Activated T-cell treated with anti-CD3 and anti-CD28 coated beads, Interleukin-2, amount 50 U/mL, for 72 hours (primary cell): ENCODE measurements around the gene KCNH2. TPM values are rescaled to one million over a fixed set of nuclear protein-coding genes. Genes with fewer than 3 reads are reported as not detected.

Experiments
- ATAC-seq, 2 donors: fragments of 150-1000 bp; cut with Tn5 transposase; replicated peaks in 1 of 2; 2 replicates each; pipeline ENCODE4 v1.10.0; 2021; ENCODE audit warnings: moderate library complexity in 2 of 2, mild to moderate bottlenecking in 1 of 2
- DNase-seq, 2 donors: peaks; one replicate each; pipeline ENCODE4 v3.0.0; 2021 to 2022; ENCODE audit warnings: mixed read lengths in 1 of 2
- H3K27ac Mint-ChIP-seq: one replicate; pipeline ENCODE4 v1.8.0; 2022; ENCODE audit warnings: mild to moderate bottlenecking, moderate library complexity, mixed read lengths
- H3K27me3 Mint-ChIP-seq: one replicate; pipeline ENCODE4 v1.8.0; 2022; ENCODE audit warnings: low read depth, mixed read lengths
- H3K36me3 Mint-ChIP-seq, 2 donors: one replicate each; pipeline ENCODE4 v1.8.0; 2022; ENCODE audit warnings: mixed read lengths in 2 of 2, mild to moderate bottlenecking in 1 of 2; ENCODE audit not compliant: insufficient read depth in 2 of 2
- H3K4me1 Mint-ChIP-seq: one replicate; pipeline ENCODE4 v1.8.0; 2022; ENCODE audit warnings: low read depth, mixed read lengths
- H3K4me3 Mint-ChIP-seq, 2 donors: one replicate each; pipeline ENCODE4 v1.8.0; 2022; ENCODE audit warnings: mild to moderate bottlenecking in 2 of 2, mixed read lengths in 2 of 2, moderate library complexity in 2 of 2
- H3K9me3 Mint-ChIP-seq, 2 donors: one replicate each; pipeline ENCODE4 v1.8.0; 2022; ENCODE audit warnings: mixed read lengths in 2 of 2
- total RNA-seq, 2 donors: library from RNA; stranded (reverse); gene quantifications; one replicate each; pipeline ENCODE4 v1.2.3, GENCODE V29; 2022

KCNH2 gene
- total RNA-seq, 2 donors from 2014 or later = 0.72 to 0.77 TPM

- H3K27me3 Mint-ChIP-seq = peaks cover 1% of the 10 kb centered on the region
- DNase-seq (no peak), ATAC-seq (no peak)
- no peaks in the 10 kb centered on the region for H3K9me3 Mint-ChIP-seq
- H3K27ac Mint-ChIP-seq = no peak overlapping the region
- no peaks in the 10 kb centered on the region for H3K36me3 Mint-ChIP-seq
- no peak overlapping the region for H3K4me3 Mint-ChIP-seq
- H3K4me1 Mint-ChIP-seq = peaks cover 4% of the 10 kb centered on the region
Measured at GRCh38 chr7:150963707-150964559, 14.2 kb downstream of the KCNH2 start.

GRCh38 chr7:150962553-150963399 is 15.3 kb downstream of the KCNH2 start:
- H3K9me3 Mint-ChIP-seq = no peaks in the 10 kb centered on the region
- DNase-seq (peak; percentile 63 to 64), ATAC-seq (peak; percentile 86 to 96)
- no peak overlapping the region for H3K27ac Mint-ChIP-seq
- H3K36me3 Mint-ChIP-seq = no peaks in the 10 kb centered on the region
- H3K27me3 Mint-ChIP-seq = peaks cover 7% of the 10 kb centered on the region
- peak overlapping the region in 1 of 2 donors; percentile 52 for H3K4me3 Mint-ChIP-seq
- peaks cover 8% of the 10 kb centered on the region for H3K4me1 Mint-ChIP-seq

GRCh38 chr7:150962290-150962552 is 15.9 kb downstream of the KCNH2 start:
- H3K9me3 Mint-ChIP-seq = no peaks in the 10 kb centered on the region
- ATAC-seq = no peak
- H3K27ac Mint-ChIP-seq = no peak overlapping the region
- peaks cover 8% of the 10 kb centered on the region for H3K4me1 Mint-ChIP-seq
- peaks cover 11% of the 10 kb centered on the region for H3K27me3 Mint-ChIP-seq
- no peak overlapping the region for H3K4me3 Mint-ChIP-seq
- H3K36me3 Mint-ChIP-seq = no peaks in the 10 kb centered on the region
- DNase-seq = no peak

GRCh38 chr7:150961510-150962289 is 16.4 kb downstream of the KCNH2 start:
- Mint-ChIP-seq H3K4me3 (no peak overlapping the region), H3K27me3 (peaks cover 17% of the 10 kb centered on the region), H3K36me3 (no peaks in the 10 kb centered on the region), H3K9me3 (no peaks in the 10 kb centered on the region), H3K27ac (no peak overlapping the region), H3K4me1 (peaks cover 8% of the 10 kb centered on the region)
- ATAC-seq = no peak
- no peak for DNase-seq

- Mint-ChIP-seq H3K4me1 (peaks cover 8% of the 10 kb centered on the region), H3K9me3 (no peaks in the 10 kb centered on the region), H3K36me3 (no peaks in the 10 kb centered on the region), H3K27me3 (peaks cover 26% of the 10 kb centered on the region), H3K4me3 (no peak overlapping the region), H3K27ac (no peak overlapping the region)
- ATAC-seq = no peak
- DNase-seq = no peak
Measured at GRCh38 chr7:150959739-150960734, 18.1 kb downstream of the KCNH2 start.

- no peaks in the 10 kb centered on the region for H3K9me3 Mint-ChIP-seq
- H3K4me1 Mint-ChIP-seq = peaks cover 8% of the 10 kb centered on the region
- no peak overlapping the region for H3K4me3 Mint-ChIP-seq
- peaks cover 26% of the 10 kb centered on the region for H3K27me3 Mint-ChIP-seq
- ATAC-seq = no peak
- no peaks in the 10 kb centered on the region for H3K36me3 Mint-ChIP-seq
- no peak for DNase-seq
- H3K27ac Mint-ChIP-seq = no peak overlapping the region
Measured at GRCh38 chr7:150959081-150959480, 19.0 kb downstream of the KCNH2 start.

- no peak overlapping the region for H3K27ac Mint-ChIP-seq
- H3K4me3 Mint-ChIP-seq = no peak overlapping the region
- DNase-seq (no peak), ATAC-seq (no peak)
- H3K9me3 Mint-ChIP-seq = no peaks in the 10 kb centered on the region
- no peaks in the 10 kb centered on the region for H3K36me3 Mint-ChIP-seq
- H3K27me3 Mint-ChIP-seq = peaks cover 26% of the 10 kb centered on the region
- H3K4me1 Mint-ChIP-seq = peaks cover 8% of the 10 kb centered on the region
Measured at GRCh38 chr7:150958597-150958996, 19.5 kb downstream of the KCNH2 start.

- H3K4me1 Mint-ChIP-seq = peaks cover 8% of the 10 kb centered on the region
- no peaks in the 10 kb centered on the region for H3K9me3 Mint-ChIP-seq
- DNase-seq (no peak), ATAC-seq (no peak)
- no peaks in the 10 kb centered on the region for H3K36me3 Mint-ChIP-seq
- no peak overlapping the region for H3K27ac Mint-ChIP-seq
- peaks cover 26% of the 10 kb centered on the region for H3K27me3 Mint-ChIP-seq
- no peak overlapping the region for H3K4me3 Mint-ChIP-seq
Measured at GRCh38 chr7:150958062-150958552, 20.0 kb downstream of the KCNH2 start.

- H3K4me1 Mint-ChIP-seq = peaks cover 8% of the 10 kb centered on the region
- no peak for ATAC-seq
- peak overlapping the region in 1 of 2 donors; percentile 21 for H3K4me3 Mint-ChIP-seq
- H3K27me3 Mint-ChIP-seq = peaks cover 26% of the 10 kb centered on the region
- H3K27ac Mint-ChIP-seq = no peak overlapping the region
- no peak for DNase-seq
- H3K9me3 Mint-ChIP-seq = no peaks in the 10 kb centered on the region
- no peaks in the 10 kb centered on the region for H3K36me3 Mint-ChIP-seq
Measured at GRCh38 chr7:150957133-150958020, 20.7 kb downstream of the KCNH2 start.

GRCh38 chr7:150956395-150957132 is 21.6 kb downstream of the KCNH2 start:
- Mint-ChIP-seq H3K27ac (no peak overlapping the region), H3K9me3 (no peaks in the 10 kb centered on the region), H3K4me3 (no peak overlapping the region), H3K27me3 (peaks cover 26% of the 10 kb centered on the region), H3K36me3 (no peaks in the 10 kb centered on the region), H3K4me1 (peaks cover 8% of the 10 kb centered on the region)
- ATAC-seq = no peak
- DNase-seq = no peak
